AG20443 (cell line): Measurements from ENCODE around the gene GAS6.

ENCODE experiments used
- DNase-seq: peaks from one replicate; pipeline ENCODE4 v3.0.0; 2012; ENCODE audit warnings: low spot score, mixed read lengths

GAS6 gene

GRCh38 chr13:113770937-113771336, 92.9 kb downstream of the GAS6 start:
- DNase-seq, result no peak
